GM12875 (cell line): Measurements from ENCODE around the gene ADO.

Source experiments
- H3K4me3 ChIP-seq: one replicate; pipeline ENCODE4 v1.5.1; 2011; ENCODE audit warnings: low read depth, low read length, control low read depth
- TF ChIP-seq, protein P1 (sequence below): IDR thresholded peaks from 2 replicates; pipeline ENCODE4 v1.5.1; 2011; ENCODE audit warnings: low read depth, mild to moderate bottlenecking, control low read depth, inconsistent platforms, low read length, moderate library complexity, borderline replicate concordance; ENCODE audit not compliant: insufficient read depth

The ADO gene

DNA sequence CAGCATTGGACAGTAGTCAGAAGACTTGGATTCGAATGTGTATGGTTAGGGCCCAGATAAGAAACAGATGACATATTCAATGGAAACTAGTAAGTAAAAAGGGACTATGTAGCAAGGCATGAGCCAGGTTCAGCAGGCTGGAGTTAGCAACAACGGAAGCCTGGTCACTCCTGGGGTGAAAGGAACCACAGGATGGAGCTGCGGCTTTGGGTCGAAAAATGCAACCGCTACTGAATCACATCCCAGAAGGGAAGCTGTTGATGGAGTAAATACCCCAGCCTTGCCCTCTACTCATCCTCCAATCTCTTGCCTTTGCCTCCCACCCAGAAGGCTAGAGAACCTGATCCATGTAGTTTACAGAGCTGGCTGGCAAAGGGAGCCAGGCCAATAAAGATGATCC, 49.2 kb downstream of the ADO start:
- no peak overlapping the region for H3K4me3 ChIP-seq
- TF ChIP-seq, protein P1, sequence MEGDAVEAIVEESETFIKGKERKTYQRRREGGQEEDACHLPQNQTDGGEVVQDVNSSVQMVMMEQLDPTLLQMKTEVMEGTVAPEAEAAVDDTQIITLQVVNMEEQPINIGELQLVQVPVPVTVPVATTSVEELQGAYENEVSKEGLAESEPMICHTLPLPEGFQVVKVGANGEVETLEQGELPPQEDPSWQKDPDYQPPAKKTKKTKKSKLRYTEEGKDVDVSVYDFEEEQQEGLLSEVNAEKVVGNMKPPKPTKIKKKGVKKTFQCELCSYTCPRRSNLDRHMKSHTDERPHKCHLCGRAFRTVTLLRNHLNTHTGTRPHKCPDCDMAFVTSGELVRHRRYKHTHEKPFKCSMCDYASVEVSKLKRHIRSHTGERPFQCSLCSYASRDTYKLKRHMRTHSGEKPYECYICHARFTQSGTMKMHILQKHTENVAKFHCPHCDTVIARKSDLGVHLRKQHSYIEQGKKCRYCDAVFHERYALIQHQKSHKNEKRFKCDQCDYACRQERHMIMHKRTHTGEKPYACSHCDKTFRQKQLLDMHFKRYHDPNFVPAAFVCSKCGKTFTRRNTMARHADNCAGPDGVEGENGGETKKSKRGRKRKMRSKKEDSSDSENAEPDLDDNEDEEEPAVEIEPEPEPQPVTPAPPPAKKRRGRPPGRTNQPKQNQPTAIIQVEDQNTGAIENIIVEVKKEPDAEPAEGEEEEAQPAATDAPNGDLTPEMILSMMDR, result no peak

DNA sequence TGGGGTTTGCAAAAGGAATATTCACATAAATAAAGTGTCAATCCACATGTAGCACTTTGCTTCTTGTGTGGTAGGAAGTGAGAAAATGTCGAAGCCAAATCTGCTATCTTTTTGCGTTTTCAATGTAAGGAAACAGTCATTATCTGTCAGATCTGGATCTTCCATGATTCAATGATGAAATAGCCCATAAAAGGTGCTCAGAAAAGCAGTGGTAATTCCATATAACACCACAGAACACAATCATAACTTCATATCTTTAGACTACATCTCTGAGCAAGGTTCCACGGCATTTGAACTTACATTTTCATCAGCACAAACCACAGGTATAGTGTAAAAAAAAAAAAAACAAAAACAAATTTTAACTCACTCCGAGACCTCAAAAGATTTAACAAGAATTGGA, 51.5 kb downstream of the ADO start:
- TF ChIP-seq, protein P1, result no peak
- H3K4me3 ChIP-seq, result no peak overlapping the region
